IMR-90 (cell line): ENCODE measurements around the gene GNB2. TPM values are rescaled to one million over a fixed set of nuclear protein-coding genes. Genes with fewer than 3 reads are reported as not detected.
"Not testable (repeated sequence)": the region's sequence is repeated elsewhere in the genome, so short reads cannot be mapped to it uniquely, and the experiment has no call there.

Source experiments
- ATAC-seq: fragments of 200-7000 bp; cut with Tn5 transposase; 2 replicates; pipeline ENCODE4 v1.9.1; 2020; ENCODE audit warnings: low read depth, mild to moderate bottlenecking, moderate library complexity
- BruUV-seq: library from RNA; stranded (reverse); fragments of 400-500 nt; replicated peaks from 2 replicates; lab custom pipeline; 2021; lab: Mats Ljungman, UMichigan
- CTCF ChIA-PET: fragments of 300-600 bp; formaldehyde crosslinking; extraction: SDS; loops from one replicate; lab custom pipeline; 2021; ENCODE audit warnings: antibody characterized with exemption; lab: Yijun Ruan, JAX
- POLR2A ChIA-PET: fragments of 300-600 bp; sonication (Branson Sonifier 250); formaldehyde crosslinking; loops from one replicate; lab custom pipeline; 2022; ENCODE audit warnings: antibody characterized with exemption; ENCODE audit not compliant: unreplicated experiment; lab: Charles Lee
- DNase-seq: peaks from one replicate; pipeline ENCODE4 v3.0.0; 2013
- H2AFZ ChIP-seq: replicated peaks from 2 replicates; pipeline ENCODE3; 2013; ENCODE audit warnings: low read length, mild to moderate bottlenecking; ENCODE audit not compliant: poor library complexity
- H2AK5ac ChIP-seq: 2 replicates; pipeline ENCODE4 v1.6.1; 2013; ENCODE audit warnings: low read depth, low read length, inconsistent platforms
- H2AK9ac ChIP-seq: replicated peaks from 2 replicates; pipeline ENCODE3; 2013; ENCODE audit warnings: mild to moderate bottlenecking, low read depth, low read length, moderate library complexity; ENCODE audit not compliant: poor library complexity
- H2BK120ac ChIP-seq: 2 replicates; pipeline ENCODE4 v1.6.1; 2013; ENCODE audit warnings: low read depth, low read length, inconsistent platforms
- H2BK15ac ChIP-seq: 3 replicates; pipeline ENCODE4 v1.6.1; 2013; ENCODE audit warnings: low read depth, low read length, inconsistent platforms
- H2BK20ac ChIP-seq: 2 replicates; pipeline ENCODE4 v1.6.1; 2013; ENCODE audit warnings: low read depth, mild to moderate bottlenecking, inconsistent platforms, low read length, moderate library complexity
- H2BK5ac ChIP-seq: 2 replicates; pipeline ENCODE4 v1.6.1; 2013; ENCODE audit warnings: mild to moderate bottlenecking, low read depth, low read length, inconsistent platforms; ENCODE audit not compliant: poor library complexity, severe bottlenecking
- H3K14ac ChIP-seq: replicated peaks from 2 replicates; pipeline ENCODE4 v1.6.1; 2013; ENCODE audit warnings: low read depth, low read length, inconsistent platforms
- H3K18ac ChIP-seq: 2 replicates; pipeline ENCODE4 v1.6.1; 2013; ENCODE audit warnings: low read depth, low read length, control low read depth
- H3K23ac ChIP-seq: 2 replicates; pipeline ENCODE4 v1.6.1; 2013; ENCODE audit warnings: low read depth, low read length, inconsistent platforms
- H3K27ac ChIP-seq: 2 replicates; pipeline ENCODE4 v1.5.1; 2013; ENCODE audit warnings: mild to moderate bottlenecking, control low read depth, low read length; ENCODE audit not compliant: insufficient read depth
- H3K27me3 ChIP-seq: 2 replicates; pipeline ENCODE4 v1.6.1; 2013; ENCODE audit warnings: low read length; ENCODE audit not compliant: control insufficient read depth, insufficient read depth
- H3K36me3 ChIP-seq: 2 replicates; pipeline ENCODE4 v1.6.1; 2013; ENCODE audit warnings: low read length, mixed read lengths; ENCODE audit not compliant: control insufficient read depth, insufficient read depth
- H3K4ac ChIP-seq: 2 replicates; pipeline ENCODE4 v1.6.1; 2013; ENCODE audit warnings: low read depth, low read length, inconsistent platforms
- H3K4me1 ChIP-seq: 2 replicates; pipeline ENCODE4 v1.6.1; 2013; ENCODE audit warnings: low read length, mixed read lengths; ENCODE audit not compliant: control insufficient read depth, insufficient read depth
- H3K4me2 ChIP-seq: 2 replicates; pipeline ENCODE4 v1.6.1; 2013; ENCODE audit warnings: low read depth, mild to moderate bottlenecking, control low read depth, low read length, moderate library complexity
- H3K4me3 ChIP-seq: 2 replicates; pipeline ENCODE4 v1.5.1; 2013; ENCODE audit warnings: low read depth, mild to moderate bottlenecking, control low read depth, low read length, moderate library complexity; ENCODE audit not compliant: insufficient read depth
- H3K56ac ChIP-seq: 2 replicates; pipeline ENCODE4 v1.6.1; 2013; ENCODE audit warnings: low read length, inconsistent platforms; ENCODE audit not compliant: insufficient read depth; ENCODE audit errors: extremely low read depth
- H3K79me1 ChIP-seq, 2 experiments: 2 replicates each; pipeline ENCODE4 v1.6.1; 2013; ENCODE audit warnings: low read length in 2 of 2, inconsistent platforms in 1 of 2, low read depth in 1 of 2
- H3K9ac ChIP-seq: 2 replicates; pipeline ENCODE4 v1.6.1; 2013; ENCODE audit warnings: low read depth, low read length, control low read depth
- H3K9me1 ChIP-seq: 2 replicates; pipeline ENCODE4 v1.6.1; 2013; ENCODE audit warnings: low read length, inconsistent platforms; ENCODE audit not compliant: insufficient read depth
- H3K9me3 ChIP-seq: 2 replicates; pipeline ENCODE4 v1.6.1; 2013; ENCODE audit warnings: low read length; ENCODE audit not compliant: control insufficient read depth, insufficient read depth
- H4K20me1 ChIP-seq: 2 replicates; pipeline ENCODE4 v1.6.1; 2013; ENCODE audit warnings: low read length, inconsistent platforms; ENCODE audit not compliant: insufficient read depth
- H4K5ac ChIP-seq: 2 replicates; pipeline ENCODE4 v1.6.1; 2013; ENCODE audit warnings: mild to moderate bottlenecking, low read depth, low read length, control low read depth
- H4K8ac ChIP-seq, 2 experiments: 2 replicates each; pipeline ENCODE4 v1.6.1; 2013; ENCODE audit warnings: low read depth in 2 of 2, low read length in 2 of 2, control low read depth in 1 of 2, inconsistent platforms in 1 of 2
- H4K91ac ChIP-seq: 2 replicates; pipeline ENCODE4 v1.6.1; 2013; ENCODE audit warnings: low read depth, low read length, inconsistent platforms; ENCODE audit not compliant: insufficient read depth
- WGBS, 2 experiments: methylation state at CpG; one replicate each; pipeline versions ENCODE4 v1.1.5 to v1.1.7; 2013; ENCODE audit warnings: missing lambda C conversion rate in 2 of 2; ENCODE audit not compliant: insufficient read length in 1 of 2; ENCODE audit errors: extremely low coverage in 2 of 2; 5-methylcytosine and 5-hydroxymethylcytosine counted together
- dilution Hi-C: fragments of 300-500 bp; cut with HindIII; formaldehyde crosslinking; loops from one replicate; pipeline ENCODE4 v1.14.3; 2018; ENCODE audit warnings: low sequenced_read_pairs; ENCODE audit not compliant: unreplicated experiment
- in situ Hi-C: fragments of 300-500 bp; cut with MboI; formaldehyde crosslinking; loops from 3 replicates; pipeline ENCODE4 v1.14.3; 2019; ENCODE audit warnings: low sequenced_read_pairs, inconsistent platforms, mixed read lengths
- intact Hi-C: fragments of 100-400 bp; cut with micrococcal nuclease; formaldehyde crosslinking; loops from 2 replicates; pipeline ENCODE4 v1.10.0; 2022
- polyA plus RNA-seq, 3 experiments: library from polyadenylated mRNA; depleted of rRNA; stranded (reverse); fragments of >200 nt; gene quantifications; 2 replicates each; pipeline ENCODE4 v1.2.3, GENCODE V29; 2012; ENCODE audit warnings: low replicate concordance in 1 of 3
- total RNA-seq: library from RNA; depleted of rRNA; stranded (reverse); fragments of >200 nt; gene quantifications from 2 replicates; pipeline ENCODE4 v1.2.3, GENCODE V29; 2012
- TF ChIP-seq, protein P1 (sequence below): conservative IDR thresholded peaks from 2 replicates; pipeline ENCODE4 v1.5.1; 2012; ENCODE audit warnings: mild to moderate bottlenecking, low read depth, low read length, improper control_type of control experiment

GNB2 gene
- total and polyA plus RNA-seq, 2 of the 4 experiments (the other 2 are of a cell fraction) = 62.0 to 279 TPM

DNA sequence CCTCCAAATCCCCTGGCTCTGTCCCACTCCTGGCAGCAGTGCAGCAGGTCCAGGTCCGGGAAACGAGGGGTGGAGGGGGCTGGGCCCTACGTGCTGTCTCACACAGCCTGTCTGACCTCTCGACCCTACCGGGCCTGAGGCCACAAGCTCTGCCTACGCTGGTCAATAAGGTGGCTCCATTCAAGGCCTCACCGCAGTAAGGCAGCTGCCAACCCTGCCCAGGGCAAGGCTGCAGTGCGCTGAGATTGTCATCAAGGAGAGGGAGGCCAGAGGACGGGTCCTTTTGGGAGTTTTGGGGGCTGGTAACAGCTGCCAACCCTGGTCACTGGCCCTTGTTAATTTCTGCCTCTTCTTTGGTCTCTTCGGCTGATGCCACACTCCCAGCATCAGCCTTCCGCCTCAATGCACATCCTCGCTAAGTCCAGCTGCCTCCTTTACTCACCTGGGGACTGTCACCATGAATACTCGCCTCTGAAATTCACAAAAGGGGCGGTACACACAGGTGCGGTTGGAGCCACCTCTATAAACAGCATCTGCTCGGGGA lies 50.3 kb downstream of the GNB2 start (continued):
- TF ChIP-seq, protein P1, sequence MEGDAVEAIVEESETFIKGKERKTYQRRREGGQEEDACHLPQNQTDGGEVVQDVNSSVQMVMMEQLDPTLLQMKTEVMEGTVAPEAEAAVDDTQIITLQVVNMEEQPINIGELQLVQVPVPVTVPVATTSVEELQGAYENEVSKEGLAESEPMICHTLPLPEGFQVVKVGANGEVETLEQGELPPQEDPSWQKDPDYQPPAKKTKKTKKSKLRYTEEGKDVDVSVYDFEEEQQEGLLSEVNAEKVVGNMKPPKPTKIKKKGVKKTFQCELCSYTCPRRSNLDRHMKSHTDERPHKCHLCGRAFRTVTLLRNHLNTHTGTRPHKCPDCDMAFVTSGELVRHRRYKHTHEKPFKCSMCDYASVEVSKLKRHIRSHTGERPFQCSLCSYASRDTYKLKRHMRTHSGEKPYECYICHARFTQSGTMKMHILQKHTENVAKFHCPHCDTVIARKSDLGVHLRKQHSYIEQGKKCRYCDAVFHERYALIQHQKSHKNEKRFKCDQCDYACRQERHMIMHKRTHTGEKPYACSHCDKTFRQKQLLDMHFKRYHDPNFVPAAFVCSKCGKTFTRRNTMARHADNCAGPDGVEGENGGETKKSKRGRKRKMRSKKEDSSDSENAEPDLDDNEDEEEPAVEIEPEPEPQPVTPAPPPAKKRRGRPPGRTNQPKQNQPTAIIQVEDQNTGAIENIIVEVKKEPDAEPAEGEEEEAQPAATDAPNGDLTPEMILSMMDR = no peak

DNA sequence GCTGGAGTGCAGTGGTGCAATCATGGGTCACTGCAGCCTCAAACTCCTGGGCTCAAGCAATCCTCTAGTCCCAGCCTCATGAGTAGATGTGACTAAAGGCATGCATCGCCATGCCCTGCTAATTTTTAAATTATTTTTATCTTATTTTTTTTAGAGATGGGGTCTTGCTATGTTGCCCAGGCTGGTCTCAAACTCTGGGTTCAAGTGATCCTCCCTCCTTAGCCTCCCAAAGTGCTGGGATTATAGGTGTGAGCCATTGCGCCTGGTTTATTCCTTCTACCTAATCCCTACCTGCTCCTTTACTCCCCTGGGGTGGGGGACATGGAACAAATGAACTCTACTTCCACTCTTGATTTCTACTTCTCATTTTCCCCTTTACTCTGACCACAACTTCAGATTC lies 50.8 kb downstream of the GNB2 start:
- in situ Hi-C loops = loop anchor here (25.0 kb wide), 1 partner anchor 338 kb away; no protein-coding TSS in a partner anchor
- H2BK5ac ChIP-seq, H3K56ac ChIP-seq, ATAC-seq, H3K9ac ChIP-seq, BruUV-seq, H3K4me3 ChIP-seq, H2BK20ac ChIP-seq, H3K9me3 ChIP-seq, dilution Hi-C loops, H2AK9ac ChIP-seq, H2BK120ac ChIP-seq, H2AFZ ChIP-seq, H3K79me1 ChIP-seq, H4K8ac ChIP-seq, H2BK15ac ChIP-seq, H3K4me2 ChIP-seq, H3K18ac ChIP-seq, H3K27ac ChIP-seq, H4K20me1 ChIP-seq, H4K91ac ChIP-seq, H3K4me1 ChIP-seq, H3K23ac ChIP-seq, H2AK5ac ChIP-seq, H4K5ac ChIP-seq, H3K9me1 ChIP-seq, H3K14ac ChIP-seq, POLR2A ChIA-PET, H3K4ac ChIP-seq, H3K36me3 ChIP-seq, DNase-seq: not testable (repeated sequence)
- H3K27me3 ChIP-seq = peaks cover 48% of the 10 kb centered on the region
- intact Hi-C loops = loop anchor here (2.0 kb wide), 1 partner anchor 20 kb away; no protein-coding TSS in a partner anchor
- WGBS, 2 experiments = no CpG with 5 or more reads among the region's 2 CpGs
- CTCF ChIA-PET = interaction anchor here (1.6 to 1.8 kb wide), 2 partner anchors 19 to 128 kb away, joined by 5 to 7 read pairs; partner anchors contain the start of genes POP7 and SLC12A9
